ENCODE results near the gene MAML1. TPM values are rescaled to one million over a fixed set of nuclear protein-coding genes. Genes with fewer than 3 reads are reported as not detected.
A peak's percentile ranks its signal among the peaks of the same experiment; 100 is the strongest.
"Not testable (repeated sequence)": the region's sequence is repeated elsewhere in the genome, so short reads cannot be mapped to it uniquely, and the experiment has no call there.

The MAML1 gene
- total RNA-seq, 2 experiments from 2014 or later, result 28.9 to 30.0 TPM

DNA sequence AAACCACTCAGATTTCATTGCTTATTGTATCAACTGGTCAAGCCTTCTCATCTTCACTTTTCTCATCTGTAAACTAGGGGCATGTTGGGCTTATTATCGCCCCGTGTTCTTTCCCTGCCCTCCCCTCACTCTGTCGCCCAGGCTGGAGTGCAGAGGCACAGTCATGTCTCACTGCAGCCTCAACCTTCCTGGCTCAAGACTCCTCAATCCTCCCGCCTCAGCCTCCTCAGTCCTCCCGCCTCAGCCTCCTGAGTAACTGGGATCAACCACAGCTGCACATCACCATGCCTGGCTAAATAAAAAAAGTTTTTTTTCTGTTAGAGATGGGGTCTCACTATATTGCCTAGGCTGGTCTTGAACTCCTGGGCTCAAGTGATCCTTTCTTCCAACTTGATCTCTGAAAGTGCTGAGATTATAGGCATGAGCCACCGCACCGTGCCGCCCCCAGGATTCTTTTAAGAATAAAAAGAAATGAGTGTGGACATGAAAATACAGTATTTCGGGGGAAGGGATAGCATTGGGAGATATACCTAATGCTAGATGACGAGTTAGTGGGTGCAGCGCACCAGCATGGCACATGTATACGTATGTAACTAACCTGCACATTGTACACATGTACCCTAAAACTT, 2.0 kb downstream of the MAML1 start:
- Mint-ChIP-seq H3K4me1 (ENCODE audit: low read depth) (peaks cover 45% of the 10 kb centered on the region), H3K36me3 (ENCODE audit: low read depth) (peaks cover 54% of the 10 kb centered on the region), H3K27me3 (ENCODE audit: low read depth) (no peaks in the 10 kb centered on the region), H3K27ac (peak overlapping the region; percentile 90), H3K4me3 (peak overlapping the region; percentile 97), H3K9me3 (ENCODE audit: insufficient read depth) (no peaks in the 10 kb centered on the region)
- ATAC-seq (no peak), DNase-seq (no peak)
- ChIA-PET CTCF (interaction anchor here (3.0 kb wide), 1 partner anchor 28 kb away, joined by 9 read pairs; no protein-coding TSS in a partner anchor), POLR2A (interaction anchor here (0.7 to 3.2 kb wide), 2 partner anchors 56 to 111 kb away, joined by 8 to 33 read pairs; partner anchors contain the start of gene HNRNPH1)

DNA sequence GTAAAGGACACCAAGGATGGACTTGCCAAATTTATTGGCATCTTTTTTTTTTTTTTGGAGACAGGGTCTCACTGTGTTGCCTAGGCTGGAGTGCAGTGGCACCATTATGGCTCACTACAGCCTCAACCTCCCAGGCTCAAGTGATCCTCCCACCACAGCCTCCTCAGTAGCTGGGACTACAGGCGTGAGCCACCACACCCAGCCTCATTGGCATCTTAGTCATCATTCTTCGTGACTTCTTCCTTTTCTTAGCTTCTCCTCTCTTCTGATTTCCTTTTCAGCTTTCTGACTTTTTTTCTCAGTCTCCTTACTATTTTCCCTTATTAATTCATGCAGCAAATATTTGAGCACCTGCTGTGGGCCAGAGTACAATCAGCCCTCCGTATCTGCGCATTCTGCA, 6.1 kb downstream of the MAML1 start:
- ChIA-PET POLR2A (interaction anchor here (0.6 to 1.3 kb wide), 2 partner anchors 36 to 39 kb away, joined by 3 to 5 read pairs; no protein-coding TSS in a partner anchor), CTCF (interaction anchor here (1.8 to 2.2 kb wide), 2 partner anchors 24 to 63 kb away, joined by 5 to 15 read pairs; no protein-coding TSS in a partner anchor)
- no peak overlapping the region for H3K4me3 Mint-ChIP-seq
- H3K36me3 Mint-ChIP-seq (ENCODE audit: low read depth), result peaks cover 43% of the 10 kb centered on the region
- peak overlapping the region; percentile 53 for H3K27ac Mint-ChIP-seq
- ATAC-seq (no peak), DNase-seq (no peak)
- peaks cover 40% of the 10 kb centered on the region for H3K4me1 Mint-ChIP-seq (ENCODE audit: low read depth)
- H3K27me3 Mint-ChIP-seq (ENCODE audit: low read depth), result no peaks in the 10 kb centered on the region
- H3K9me3 Mint-ChIP-seq (ENCODE audit: insufficient read depth), result no peaks in the 10 kb centered on the region

DNA sequence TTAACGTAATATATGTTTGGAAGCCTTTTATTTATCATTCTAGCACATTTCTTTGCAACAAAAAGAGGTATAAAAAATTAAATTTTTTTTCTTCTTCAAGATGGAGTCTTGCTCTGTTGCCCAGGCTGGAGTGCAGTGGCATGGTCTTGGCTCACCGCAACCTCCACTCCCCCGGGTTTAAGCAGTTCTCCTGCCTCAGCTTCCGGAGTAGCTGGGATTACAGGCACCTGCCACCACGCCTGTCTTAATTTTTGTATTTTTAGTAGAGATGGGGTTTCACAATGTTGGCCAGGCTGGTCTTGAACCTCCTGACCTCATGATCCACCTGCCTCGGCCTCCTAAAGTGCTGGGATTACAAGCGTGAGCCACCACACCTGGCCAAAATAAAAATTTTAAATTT, 11.5 kb downstream of the MAML1 start:
- Mint-ChIP-seq H3K4me1 (ENCODE audit: low read depth) (peaks cover 15% of the 10 kb centered on the region), H3K36me3 (ENCODE audit: low read depth) (peaks cover 28% of the 10 kb centered on the region)
- POLR2A ChIA-PET, result interaction anchor here (0.7 to 1.2 kb wide), 2 partner anchors 11 to 127 kb away, joined by 3 read pairs; no protein-coding TSS in a partner anchor
- CTCF ChIA-PET, result interaction anchor here (0.6 kb wide), 1 partner anchor 1003 kb away, joined by 4 read pairs; no protein-coding TSS in a partner anchor
- DNase-seq; ATAC-seq; H3K27me3 Mint-ChIP-seq (ENCODE audit: low read depth); H3K27ac Mint-ChIP-seq; H3K4me3 Mint-ChIP-seq; H3K9me3 Mint-ChIP-seq (ENCODE audit: insufficient read depth): not testable (repeated sequence)

DNA sequence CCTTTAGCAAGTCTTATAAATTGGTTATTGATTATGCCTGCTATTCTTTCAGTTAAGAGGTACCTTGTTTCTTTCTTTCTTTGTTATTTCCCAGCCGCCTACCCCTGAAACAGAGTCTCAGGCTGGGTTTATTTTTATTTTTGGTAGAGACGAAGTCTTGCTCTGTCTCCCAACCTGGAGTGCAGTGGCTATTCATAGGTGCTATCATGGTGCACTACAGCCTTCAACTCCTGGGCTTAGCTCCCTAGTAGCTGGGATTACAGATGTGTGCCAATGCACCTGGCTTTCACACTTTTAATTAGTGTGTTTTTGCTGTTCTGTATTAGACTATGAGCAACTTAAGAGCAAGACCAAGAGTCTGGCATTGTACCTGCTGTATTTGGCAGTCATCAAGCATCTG, 14.2 kb downstream of the MAML1 start:
- Mint-ChIP-seq H3K27me3 (ENCODE audit: low read depth) (no peaks in the 10 kb centered on the region), H3K4me1 (ENCODE audit: low read depth) (peaks cover 5% of the 10 kb centered on the region), H3K4me3 (no peak overlapping the region), H3K36me3 (ENCODE audit: low read depth) (peaks cover 23% of the 10 kb centered on the region), H3K27ac (peak overlapping the region; percentile 58), H3K9me3 (ENCODE audit: insufficient read depth) (no peaks in the 10 kb centered on the region)
- no peak for ATAC-seq
- CTCF ChIA-PET, result no interaction called here
- POLR2A ChIA-PET, result no interaction called here
- DNase-seq, result no peak

DNA sequence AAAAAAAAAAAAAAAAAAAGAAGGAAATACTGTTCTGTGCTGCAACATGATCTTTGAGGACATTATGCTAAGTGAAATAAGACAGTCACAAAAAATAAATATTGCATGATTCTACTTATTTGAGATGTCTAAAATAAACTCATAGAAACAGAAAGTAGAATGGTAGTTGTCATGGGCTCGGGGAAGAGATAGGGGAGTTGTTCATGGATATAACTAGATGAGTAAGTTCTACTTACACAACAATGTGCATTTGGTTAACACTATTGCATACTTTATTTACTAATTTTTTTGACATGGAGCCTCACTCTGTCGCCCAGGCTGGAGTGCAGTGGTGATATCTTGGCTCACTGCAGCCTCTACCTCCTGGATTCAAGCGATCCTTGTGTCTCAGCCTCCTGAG, 15.2 kb downstream of the MAML1 start:
- no peak overlapping the region for H3K27ac Mint-ChIP-seq
- no peaks in the 10 kb centered on the region for H3K27me3 Mint-ChIP-seq (ENCODE audit: low read depth)
- no peak overlapping the region for H3K4me3 Mint-ChIP-seq
- ChIA-PET CTCF (no interaction called here), POLR2A (no interaction called here)
- peaks cover 23% of the 10 kb centered on the region for H3K36me3 Mint-ChIP-seq (ENCODE audit: low read depth)
- DNase-seq, result no peak
- ATAC-seq, result no peak
- peaks cover 5% of the 10 kb centered on the region for H3K4me1 Mint-ChIP-seq (ENCODE audit: low read depth)
- no peaks in the 10 kb centered on the region for H3K9me3 Mint-ChIP-seq (ENCODE audit: insufficient read depth)

DNA sequence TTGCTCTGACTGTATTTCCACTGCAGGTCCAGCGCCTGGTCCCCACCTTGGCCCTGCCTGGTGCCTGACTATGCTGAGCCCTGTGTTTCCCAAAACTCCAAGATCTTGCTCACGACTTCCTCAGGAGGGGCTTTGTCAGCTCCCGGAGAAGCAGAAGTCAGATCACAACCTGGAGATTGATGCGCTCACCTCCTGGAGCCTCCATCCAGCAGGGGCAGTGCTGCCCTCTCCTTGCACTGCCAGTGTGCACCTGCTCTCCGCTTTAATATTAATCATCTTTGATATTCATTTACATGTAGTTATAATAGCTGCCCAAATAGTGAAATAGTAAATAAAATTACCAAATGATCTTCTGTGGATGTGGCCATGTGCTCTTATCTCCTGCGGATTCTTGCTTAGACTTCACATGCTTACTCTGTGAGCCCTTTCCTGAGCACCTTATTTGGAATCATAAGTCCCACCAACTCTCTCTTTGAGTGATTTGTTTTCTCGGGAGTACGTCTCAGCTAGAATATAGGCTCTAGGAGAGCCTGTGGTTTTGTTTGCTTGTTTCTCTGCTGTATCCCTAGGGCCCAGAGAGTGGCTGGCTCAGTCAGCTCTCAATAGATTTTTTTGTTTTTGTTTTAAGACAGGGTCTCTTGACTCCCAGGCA, 17.4 kb downstream of the MAML1 start:
- CTCF ChIA-PET, result interaction anchor here (1.1 kb wide), 1 partner anchor 12 kb away, joined by 4 read pairs; no protein-coding TSS in a partner anchor
- Mint-ChIP-seq H3K4me1 (ENCODE audit: low read depth) (peaks cover 21% of the 10 kb centered on the region), H3K27ac (no peak overlapping the region), H3K9me3 (ENCODE audit: insufficient read depth) (no peaks in the 10 kb centered on the region), H3K27me3 (ENCODE audit: low read depth) (no peaks in the 10 kb centered on the region), H3K4me3 (no peak overlapping the region), H3K36me3 (ENCODE audit: low read depth) (peaks cover 27% of the 10 kb centered on the region)
- ATAC-seq (no peak), DNase-seq (no peak)
- POLR2A ChIA-PET, result interaction anchor here (1.2 kb wide), 1 partner anchor 18 kb away, joined by 3 read pairs; no protein-coding TSS in a partner anchor

DNA sequence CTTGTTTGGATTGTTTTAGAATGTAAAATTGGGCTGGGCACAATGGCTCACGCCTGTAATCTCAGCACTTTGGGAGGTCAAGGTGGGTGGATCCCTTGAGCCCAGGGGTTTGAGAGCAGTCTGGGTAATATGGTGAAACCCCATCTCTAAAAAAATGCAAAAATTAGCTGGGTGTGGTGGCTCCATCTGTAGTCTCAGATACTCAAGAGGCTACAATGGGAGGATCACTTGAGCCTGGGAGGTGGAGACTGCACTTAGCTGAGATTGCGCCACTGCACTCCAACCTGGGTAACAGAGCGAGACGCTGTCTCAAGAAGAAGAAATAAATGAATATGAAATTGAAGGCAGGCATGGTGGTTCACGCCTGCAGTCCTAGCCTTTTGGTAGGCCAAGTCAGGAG, 21.3 kb downstream of the MAML1 start:
- H3K27ac Mint-ChIP-seq, result no peak overlapping the region

DNA sequence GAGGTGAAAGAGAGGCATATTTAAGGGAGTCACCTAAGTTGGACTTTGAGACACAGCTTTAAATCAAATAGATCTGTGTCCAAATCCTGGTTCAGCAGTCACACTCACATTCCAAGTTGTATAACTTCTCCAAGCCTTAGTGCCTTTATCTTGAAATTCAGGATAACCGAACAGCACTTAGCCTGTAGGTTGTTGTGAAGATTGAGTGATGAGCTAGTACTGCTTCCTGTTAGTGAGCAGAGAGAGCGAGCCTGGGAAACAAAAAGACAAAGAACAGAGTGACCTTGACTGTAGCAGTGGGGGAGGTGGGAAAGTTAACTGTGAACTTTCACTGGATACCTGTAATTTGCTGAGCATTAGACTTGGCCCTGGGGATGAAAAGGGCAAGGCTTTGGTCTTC, 22.4 kb downstream of the MAML1 start:
- Mint-ChIP-seq H3K9me3 (ENCODE audit: insufficient read depth) (no peaks in the 10 kb centered on the region), H3K4me3 (no peak overlapping the region), H3K36me3 (ENCODE audit: low read depth) (peaks cover 15% of the 10 kb centered on the region), H3K27me3 (ENCODE audit: low read depth) (no peaks in the 10 kb centered on the region), H3K27ac (peak overlapping the region; percentile 55), H3K4me1 (ENCODE audit: low read depth) (peaks cover 36% of the 10 kb centered on the region)
- CTCF ChIA-PET, result interaction anchor here (1.0 to 2.4 kb wide), 3 partner anchors 9 to 216 kb away, joined by 4 to 16 read pairs (median 6); no protein-coding TSS in a partner anchor
- POLR2A ChIA-PET, result interaction anchor here (1.8 kb wide), 1 partner anchor 55 kb away, joined by 5 read pairs; no protein-coding TSS in a partner anchor
- DNase-seq (no peak), ATAC-seq (no peak)

More for the DNA sequence above, 21.3 kb downstream of the MAML1 start:
- ATAC-seq (no peak), DNase-seq (no peak)
- ChIA-PET CTCF (interaction anchor here (2.4 kb wide), 1 partner anchor 10 kb away, joined by 16 read pairs; no protein-coding TSS in a partner anchor), POLR2A (interaction anchor here (1.8 kb wide), 1 partner anchor 54 kb away, joined by 5 read pairs; no protein-coding TSS in a partner anchor)
- H3K36me3 Mint-ChIP-seq (ENCODE audit: low read depth), result peaks cover 15% of the 10 kb centered on the region
- no peaks in the 10 kb centered on the region for H3K27me3 Mint-ChIP-seq (ENCODE audit: low read depth)
- no peaks in the 10 kb centered on the region for H3K9me3 Mint-ChIP-seq (ENCODE audit: insufficient read depth)
- H3K4me1 Mint-ChIP-seq (ENCODE audit: low read depth), result peaks cover 26% of the 10 kb centered on the region
- H3K4me3 Mint-ChIP-seq, result no peak overlapping the region

DNA sequence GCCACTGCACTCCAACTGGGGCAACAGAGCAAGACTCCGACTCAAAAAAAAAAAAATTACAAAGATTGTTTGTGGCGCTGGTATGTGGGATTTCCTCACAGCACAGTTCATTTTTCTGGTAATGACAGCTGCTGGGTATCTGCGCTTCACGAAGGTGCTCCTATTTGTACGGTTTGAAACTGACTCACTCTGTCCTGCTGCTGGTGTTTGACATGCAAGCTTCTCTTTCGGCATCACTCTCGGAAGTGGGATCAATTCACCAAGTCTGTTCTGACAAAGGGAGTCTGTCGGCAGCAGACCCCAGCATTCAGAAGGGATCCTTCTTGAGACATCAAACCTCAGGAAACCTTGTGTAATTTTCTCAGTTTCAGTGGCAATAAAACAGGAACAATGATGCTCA, 26.3 kb downstream of the MAML1 start:
- CTCF ChIA-PET, result no interaction called here
- no peak overlapping the region for H3K27ac Mint-ChIP-seq
- no peak overlapping the region for H3K4me3 Mint-ChIP-seq
- no peak for ATAC-seq
- no peaks in the 10 kb centered on the region for H3K27me3 Mint-ChIP-seq (ENCODE audit: low read depth)
- H3K9me3 Mint-ChIP-seq (ENCODE audit: insufficient read depth), result no peaks in the 10 kb centered on the region
- no peak for DNase-seq
- peaks cover 59% of the 10 kb centered on the region for H3K4me1 Mint-ChIP-seq (ENCODE audit: low read depth)
- H3K36me3 Mint-ChIP-seq (ENCODE audit: low read depth), result peaks cover 3% of the 10 kb centered on the region
- POLR2A ChIA-PET, result no interaction called here

DNA sequence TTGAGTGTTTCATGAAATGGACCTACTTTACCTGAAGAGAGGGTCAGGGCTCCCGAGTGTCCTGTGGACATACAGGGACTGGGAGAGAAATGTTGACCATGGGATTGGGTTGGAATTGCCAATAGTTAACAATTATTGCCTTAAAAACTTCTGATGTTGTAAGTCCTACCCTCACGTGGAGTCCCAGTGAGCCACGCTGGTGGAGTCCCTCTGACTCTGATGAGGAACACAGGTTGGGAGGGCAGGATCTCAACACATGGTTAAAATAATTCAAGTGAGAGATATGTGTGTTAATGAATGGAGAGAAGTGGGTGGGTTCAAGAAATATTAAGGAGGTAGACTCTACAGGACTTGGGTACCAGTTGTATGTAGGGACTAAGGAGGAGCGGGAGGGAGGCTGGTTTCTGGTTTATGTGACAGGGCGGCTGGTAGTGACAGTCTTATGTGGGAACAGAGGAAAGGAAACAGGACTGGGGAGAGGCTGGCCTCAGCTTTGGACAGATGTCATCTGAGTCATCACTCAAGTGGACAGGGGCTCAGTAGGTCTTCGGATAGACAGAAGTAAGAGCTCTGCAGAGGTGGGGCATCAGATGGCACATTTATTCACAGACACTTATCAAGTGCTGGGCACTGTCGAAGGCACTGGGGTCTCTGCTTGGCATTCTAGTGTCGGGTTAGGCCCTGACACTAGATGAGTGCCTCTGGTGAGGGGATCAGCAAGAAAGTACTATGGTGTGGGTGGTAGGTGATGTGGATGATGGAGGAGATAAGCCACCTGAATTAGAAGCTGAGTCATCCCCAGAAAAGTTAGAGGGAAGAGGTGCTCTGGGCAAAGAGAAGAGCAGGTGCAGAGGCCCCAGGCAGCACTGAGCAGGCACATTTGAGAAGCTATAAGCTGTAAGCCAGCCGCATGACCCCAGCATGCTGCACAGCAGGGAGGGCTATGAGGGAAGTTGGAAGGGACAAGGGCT, 27.2 kb downstream of the MAML1 start:
- H3K9me3 Mint-ChIP-seq (ENCODE audit: insufficient read depth), result no peaks in the 10 kb centered on the region
- H3K4me1 Mint-ChIP-seq (ENCODE audit: low read depth), result peaks cover 51% of the 10 kb centered on the region
- peak overlapping the region; percentile 53 for H3K27ac Mint-ChIP-seq
- H3K4me3 Mint-ChIP-seq, result no peak overlapping the region
- ChIA-PET CTCF (no interaction called here), POLR2A (interaction anchor here (0.9 kb wide), 1 partner anchor 34 kb away, joined by 3 read pairs; the partner anchor contains the start of gene LTC4S)
- ATAC-seq, result no peak
- no peak for DNase-seq
- H3K36me3 Mint-ChIP-seq (ENCODE audit: low read depth), result peaks cover 3% of the 10 kb centered on the region
- H3K27me3 Mint-ChIP-seq (ENCODE audit: low read depth), result no peaks in the 10 kb centered on the region

Data from activated CD8-positive, alpha-beta T cell treated with anti-CD3 and anti-CD28 coated beads, Interleukin-2, amount 10 ng/mL, durations not matched to agents 7 days and 5 days (primary cell).